ENCODE measurements around the gene ADARB2. TPM values are rescaled to one million over a fixed set of nuclear protein-coding genes. Genes with fewer than 3 reads are reported as not detected.
"Not testable (repeated sequence)": the region's sequence is repeated elsewhere in the genome, so short reads cannot be mapped to it uniquely, and the experiment has no call there.

ADARB2 gene
- total RNA-seq, 1 experiment from 2014 or later: 0.11 TPM

GRCh38 chr10:1232164-1232911, 505.0 kb downstream of the ADARB2 start:
- no peak for DNase-seq (ENCODE audit: low read depth)

GRCh38 chr10:1230592-1231275, 506.6 kb downstream of the ADARB2 start:
- DNase-seq (ENCODE audit: low read depth): no peak

DNA sequence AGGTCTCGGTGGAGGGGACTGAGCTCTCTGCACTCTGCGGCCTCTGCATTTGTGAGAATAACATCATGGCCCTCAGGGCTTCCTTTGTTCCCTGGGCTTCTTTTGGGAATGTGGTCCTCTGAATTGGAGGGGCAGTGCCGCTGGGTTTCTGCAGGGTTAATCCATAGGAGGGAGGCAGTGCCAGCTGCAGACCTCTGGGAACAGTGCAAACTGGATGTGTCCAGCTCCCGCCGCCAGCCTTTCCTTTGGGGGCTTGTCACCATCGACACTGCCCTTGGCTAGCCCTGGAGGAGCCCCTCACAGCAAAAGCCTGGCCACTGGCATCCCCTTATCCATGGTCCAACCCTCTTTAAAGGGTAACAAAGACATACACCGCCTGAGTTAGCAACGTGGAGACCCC, 507.2 kb downstream of the ADARB2 start:
- DNase-seq (ENCODE audit: low read depth): no peak

- DNase-seq (ENCODE audit: low read depth): no peak
Measured at GRCh38 chr10:1229574-1229973, 507.8 kb downstream of the ADARB2 start.

DNA sequence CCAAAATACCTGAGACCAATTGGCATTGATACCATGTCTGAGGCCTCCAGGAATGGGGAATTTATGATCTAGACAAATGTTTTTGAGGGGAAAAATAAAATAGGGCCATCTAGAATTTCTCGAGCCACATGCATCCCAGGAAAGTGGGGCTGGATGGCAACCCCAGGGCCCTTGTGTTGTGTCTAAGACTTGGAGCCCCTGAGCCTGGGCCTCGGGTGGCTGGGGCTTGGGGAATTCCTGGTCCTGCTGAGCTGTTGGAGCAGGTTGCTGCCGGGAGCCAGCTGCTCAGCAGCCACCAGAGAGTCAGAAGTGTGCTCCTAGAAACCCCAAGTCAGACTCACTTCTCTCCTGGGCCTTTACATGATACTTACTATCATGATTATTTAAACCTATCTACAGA, 508.2 kb downstream of the ADARB2 start:
- DNase-seq (ENCODE audit: low read depth): no peak

DNA sequence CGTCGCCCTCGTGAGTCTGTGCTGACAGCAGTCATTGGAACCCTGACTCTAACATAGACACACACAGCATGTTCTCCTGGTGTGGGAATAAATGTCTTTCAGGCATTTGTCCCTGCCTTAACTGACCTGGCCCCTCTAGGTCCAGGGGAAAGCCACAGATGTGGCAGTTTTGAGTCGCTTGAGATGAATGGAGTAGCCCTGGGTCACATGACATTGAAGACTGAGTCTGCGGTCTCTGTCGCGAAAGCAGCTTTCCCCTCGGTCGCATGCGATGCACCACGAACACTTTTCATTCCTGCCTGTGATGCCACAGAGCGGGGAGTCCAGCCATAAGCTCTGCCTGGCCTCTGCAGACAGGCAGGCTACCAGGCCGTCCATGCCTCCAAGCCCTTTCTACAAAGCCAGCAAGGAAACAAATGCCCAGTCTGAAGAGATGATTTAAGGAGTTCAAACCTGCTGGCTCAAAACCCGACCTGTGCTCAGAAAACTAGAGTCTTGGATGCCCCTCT, 508.8 kb downstream of the ADARB2 start:
- no peak for DNase-seq (ENCODE audit: low read depth)

DNA sequence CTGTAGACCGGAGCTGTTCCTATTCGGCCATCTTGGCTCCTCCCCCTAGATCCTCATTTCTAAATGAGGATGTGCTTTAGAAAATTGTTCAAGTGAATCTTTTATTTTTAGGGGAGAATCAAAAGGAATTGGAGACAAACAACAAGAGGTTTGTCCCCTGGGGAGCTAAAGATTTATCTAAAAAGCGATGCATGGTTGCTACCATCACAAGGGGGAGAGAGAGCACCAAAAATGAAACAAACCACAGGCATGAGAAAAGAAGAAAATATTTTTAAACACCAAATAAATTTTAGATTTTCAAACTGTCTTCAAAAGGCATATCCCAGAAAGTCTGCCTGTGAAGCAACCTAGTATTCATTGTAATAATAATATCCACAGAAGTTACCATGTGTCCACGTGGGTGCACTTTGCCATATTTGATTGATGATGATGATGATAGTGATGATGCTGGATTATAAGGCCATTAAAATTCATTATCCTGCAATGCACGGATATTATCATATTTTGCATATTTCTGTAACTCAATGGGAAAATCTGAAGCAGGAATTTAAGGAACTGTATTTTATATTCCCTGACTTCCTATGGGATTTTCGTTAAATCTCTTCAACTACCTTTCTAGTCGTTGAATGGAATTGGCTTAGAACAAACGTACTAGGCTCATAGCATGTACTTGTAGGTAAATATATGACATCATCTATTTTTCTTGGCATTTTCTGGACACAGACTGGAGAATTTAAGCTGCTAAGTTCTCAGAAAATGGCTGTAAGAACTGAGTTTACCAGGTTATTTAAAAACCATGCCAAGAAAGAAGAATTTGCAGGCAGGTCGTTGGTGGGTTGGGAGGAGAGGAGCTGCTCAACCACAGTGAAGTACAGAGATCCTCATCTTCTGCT, 509.6 kb downstream of the ADARB2 start:
- DNase-seq (ENCODE audit: low read depth): no peak

GRCh38 chr10:1226907-1227306, 510.4 kb downstream of the ADARB2 start:
- DNase-seq (ENCODE audit: low read depth): not testable (repeated sequence)

DNA sequence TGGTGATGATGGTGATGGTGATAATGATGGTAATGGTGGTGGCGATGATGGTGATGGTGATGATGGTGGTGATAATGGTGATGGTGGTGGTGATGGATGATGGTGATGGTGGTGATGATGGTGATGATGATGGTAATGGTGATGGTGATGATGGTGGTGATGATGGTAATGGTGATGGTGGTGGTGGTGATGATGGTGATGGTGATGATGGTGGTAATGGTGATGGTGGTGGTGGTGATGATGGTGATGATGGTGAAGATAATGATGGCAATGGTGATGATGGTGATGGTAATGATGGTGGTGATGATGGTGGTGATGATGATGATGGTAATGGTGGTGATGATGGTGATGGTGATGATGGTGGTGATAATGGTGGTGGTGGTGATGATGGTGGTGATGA, 517.5 kb downstream of the ADARB2 start:
- DNase-seq (ENCODE audit: low read depth): not testable (repeated sequence)

GRCh38 chr10:1217661-1218060, 519.7 kb downstream of the ADARB2 start:
- no peak for DNase-seq (ENCODE audit: low read depth)

DNA sequence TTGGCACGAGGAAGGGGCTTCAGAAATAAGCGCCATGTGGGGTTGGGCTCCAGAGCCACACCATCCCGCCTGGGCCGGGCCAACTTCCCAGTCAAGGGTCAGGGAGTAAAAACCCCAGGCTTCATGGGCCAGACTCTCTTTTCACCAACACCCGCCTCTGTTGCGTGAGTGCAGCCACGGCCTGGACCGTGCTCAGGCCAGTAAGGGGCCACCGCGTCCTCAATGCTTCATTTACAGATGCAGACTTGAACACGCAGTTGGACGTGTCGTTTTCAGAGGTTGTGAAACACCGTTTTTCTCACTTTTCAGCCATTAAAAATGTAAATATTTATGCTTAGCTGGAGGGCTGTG, 520.1 kb downstream of the ADARB2 start:
- DNase-seq (ENCODE audit: low read depth): no peak

DNA sequence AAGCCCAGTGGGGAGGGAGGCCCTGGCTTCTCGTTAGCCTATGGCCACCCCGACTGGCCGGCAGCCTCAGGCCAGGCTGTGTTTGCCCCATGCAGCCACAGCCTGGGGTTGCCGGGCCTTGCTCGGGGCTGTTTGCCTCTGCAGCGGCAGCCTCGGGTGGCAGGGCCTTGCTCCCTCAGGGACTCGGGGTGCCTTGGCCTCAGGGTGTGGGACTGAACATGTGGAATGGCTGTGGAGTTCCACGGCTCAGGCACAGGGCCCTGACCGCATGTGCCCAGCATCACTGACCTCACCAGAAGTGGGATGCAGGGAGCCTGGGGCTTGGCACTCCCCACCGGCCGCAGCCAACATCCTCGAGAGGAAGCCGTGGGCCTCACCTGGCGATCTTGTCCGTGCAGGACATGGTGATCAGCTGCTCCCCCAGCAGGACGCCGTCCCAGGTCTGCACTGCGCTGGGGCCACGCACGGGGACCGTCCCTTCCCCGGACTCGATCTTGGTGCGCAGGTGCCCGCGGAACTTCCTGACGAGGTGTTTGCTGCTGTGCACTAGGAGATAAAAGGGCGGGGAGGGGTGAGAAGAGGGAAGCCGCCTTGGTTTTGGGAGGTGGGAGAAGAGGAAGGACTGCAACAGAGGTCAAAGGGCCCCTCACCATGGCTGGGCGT, 520.6 kb downstream of the ADARB2 start:
- DNase-seq (ENCODE audit: low read depth): no peak

DNA sequence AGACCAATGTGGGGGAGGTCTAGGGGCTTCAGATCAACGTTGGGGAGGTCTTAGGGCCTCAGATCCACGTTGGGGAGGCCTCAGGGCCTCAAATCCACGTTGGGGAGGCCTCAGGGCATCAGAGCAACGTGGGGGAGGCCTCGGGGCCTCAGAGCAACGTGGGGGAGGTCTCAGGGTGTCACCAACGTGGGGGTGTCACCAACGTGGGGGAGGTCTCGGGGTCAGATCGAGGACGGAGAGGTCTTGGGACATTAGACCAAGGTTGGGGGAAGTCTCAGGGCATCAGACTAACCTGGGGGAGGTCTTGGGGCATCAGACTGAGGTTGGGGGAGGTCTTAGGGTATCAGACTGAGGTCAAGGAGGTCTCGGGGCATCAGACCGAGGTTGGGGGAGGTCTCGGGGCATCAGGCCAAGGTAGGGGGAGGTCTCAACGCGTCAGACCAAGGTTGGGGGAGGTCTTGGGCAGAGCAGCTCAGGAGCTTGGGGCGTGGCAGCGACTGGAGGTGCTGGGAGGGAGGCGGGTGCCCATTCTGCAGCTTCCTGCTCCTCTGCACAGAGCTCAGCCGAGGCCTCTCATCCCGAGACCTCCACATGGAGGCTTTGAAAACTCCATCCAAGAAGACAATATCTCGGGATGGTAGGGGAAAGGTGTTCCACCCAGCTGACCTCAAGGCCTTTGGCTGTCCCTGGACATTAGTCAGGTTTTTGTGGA, 521.3 kb downstream of the ADARB2 start:
- DNase-seq (ENCODE audit: low read depth): no peak

DNA sequence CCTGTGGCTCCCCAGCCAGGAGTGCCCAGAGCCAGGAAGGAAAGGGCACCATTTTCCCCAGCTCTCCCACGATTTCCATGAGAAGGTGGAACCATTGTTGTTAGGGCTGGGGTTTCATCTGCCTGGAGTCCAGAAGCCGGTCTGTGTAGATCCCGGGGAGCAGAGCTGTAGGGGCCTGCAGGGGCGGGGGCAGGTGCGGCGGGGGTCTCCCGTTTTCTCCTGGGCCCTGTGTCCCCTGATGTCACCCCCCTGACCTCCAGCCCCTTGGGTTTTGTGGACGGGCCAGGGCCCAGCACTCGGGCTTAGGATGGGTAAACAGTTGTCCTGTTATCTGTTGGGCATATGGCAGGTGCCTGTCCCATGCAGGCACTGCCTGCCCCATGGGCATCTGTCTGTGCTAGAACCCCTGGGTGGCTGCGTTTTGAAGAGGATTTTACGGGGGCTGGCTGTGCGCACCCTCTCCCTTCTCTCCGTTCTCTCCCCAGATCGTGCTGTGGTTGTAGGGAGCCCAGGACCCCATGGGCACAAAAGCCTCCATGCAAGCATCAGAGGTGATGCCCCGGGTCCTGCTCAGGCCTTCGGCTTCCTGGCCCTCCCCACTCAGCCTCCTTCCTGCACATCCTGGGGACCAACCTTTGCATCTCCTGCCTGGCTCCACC, 522.3 kb downstream of the ADARB2 start:
- no peak for DNase-seq (ENCODE audit: low read depth)

- DNase-seq (ENCODE audit: low read depth): no peak
Measured at GRCh38 chr10:1214071-1214675, 523.2 kb downstream of the ADARB2 start.

GRCh38 chr10:1213252-1214070, 523.9 kb downstream of the ADARB2 start:
- DNase-seq (ENCODE audit: low read depth): no peak

DNA sequence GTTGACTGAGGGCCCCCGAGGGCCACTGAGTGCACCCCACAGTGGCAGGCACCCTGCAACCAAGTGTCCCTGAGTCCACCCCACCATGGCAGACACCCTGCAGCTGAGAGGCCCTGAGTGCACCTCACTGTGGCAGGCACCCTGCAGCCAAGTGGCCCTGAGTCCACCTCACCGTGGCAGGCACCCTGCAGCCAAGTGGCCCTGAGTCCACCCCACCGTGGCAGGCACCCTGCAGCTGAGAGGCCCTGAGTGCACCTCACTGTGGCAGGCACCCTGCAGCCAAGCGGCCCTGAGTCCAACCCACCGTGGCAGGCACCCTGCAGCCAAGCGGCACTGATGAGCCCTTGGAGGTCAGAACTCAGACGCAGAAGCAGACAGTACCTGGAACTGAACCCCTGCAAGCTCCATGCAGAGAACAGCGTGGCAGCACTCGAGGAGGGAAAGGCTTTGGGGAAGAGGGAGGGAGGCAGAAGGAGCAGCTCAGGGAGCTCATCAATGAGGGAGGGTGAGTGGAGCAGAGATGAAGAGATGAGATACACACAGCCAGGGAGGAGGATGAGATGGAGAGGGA, 524.7 kb downstream of the ADARB2 start:
- no peak for DNase-seq (ENCODE audit: low read depth)

GRCh38 chr10:1211844-1212570, 525.3 kb downstream of the ADARB2 start:
- no peak for DNase-seq (ENCODE audit: low read depth)
